Liver (tissue), 9 donors: ENCODE results near the gene PUSL1. TPM values are rescaled to one million over a fixed set of nuclear protein-coding genes. Genes with fewer than 3 reads are reported as not detected.

Source experiments
- DNase-seq: peaks from one replicate; pipeline ENCODE4 v3.0.0-alpha.2; 2017; ENCODE audit warnings: low spot score
- H3K27ac ChIP-seq, 2 donors: one replicate each; pipeline ENCODE4 v1.7.0; 2013; ENCODE audit warnings: inconsistent platforms in 2 of 2, low read length in 2 of 2, control low read depth in 1 of 2, low read depth in 1 of 2, mild to moderate bottlenecking in 1 of 2
- H3K27me3 ChIP-seq, 4 donors: one replicate each; pipeline versions ENCODE4 v1.6.1 to v1.7.0; 2013; ENCODE audit warnings: low read length in 3 of 4, inconsistent platforms in 1 of 4, mild to moderate bottlenecking in 1 of 4, moderate library complexity in 1 of 4; ENCODE audit not compliant: control insufficient read depth in 4 of 4, insufficient read depth in 4 of 4
- H3K36me3 ChIP-seq, 4 donors: one replicate each; pipeline versions ENCODE4 v1.6.1 to v1.7.0; 2013; ENCODE audit warnings: low read length in 3 of 4, mild to moderate bottlenecking in 3 of 4, low read depth in 1 of 4, moderate library complexity in 1 of 4; ENCODE audit not compliant: control insufficient read depth in 4 of 4, insufficient read depth in 3 of 4
- H3K4me1 ChIP-seq, 4 donors: one replicate each; pipeline versions ENCODE4 v1.6.1 to v1.7.0; 2013; ENCODE audit warnings: low read length in 3 of 4, mild to moderate bottlenecking in 3 of 4, moderate library complexity in 1 of 4; ENCODE audit not compliant: control insufficient read depth in 4 of 4, insufficient read depth in 4 of 4
- H3K4me3 ChIP-seq, 3 donors: one replicate each; pipeline versions ENCODE4 v1.6.1 to v1.7.0; 2013; ENCODE audit warnings: low read length in 3 of 3, control low read depth in 1 of 3, low read depth in 1 of 3, mild to moderate bottlenecking in 1 of 3
- H3K9ac ChIP-seq, 2 donors: one replicate each; pipeline ENCODE4 v1.7.0; 2013; ENCODE audit warnings: low read length in 2 of 2, mild to moderate bottlenecking in 2 of 2, moderate library complexity in 2 of 2, control low read depth in 1 of 2, low read depth in 1 of 2
- H3K9me3 ChIP-seq, 4 donors: one replicate each; pipeline versions ENCODE4 v1.6.1 to v1.7.0; 2013; ENCODE audit warnings: low read length in 3 of 4; ENCODE audit not compliant: control insufficient read depth in 4 of 4
- ATF3 ChIP-seq: IDR thresholded peaks from 2 replicates; pipeline ENCODE4 v1.6.1; 2016; ENCODE audit warnings: antibody characterized with exemption
- CTCF ChIP-seq: fragments of 150-350 bp; IDR thresholded peaks from 2 replicates; pipeline ENCODE4 v1.5.1; 2017; ENCODE audit warnings: improper control_type of control experiment, low read depth, low read length; ENCODE audit not compliant: missing input control
- EGR1 ChIP-seq, 2 donors: IDR thresholded peaks; 2 replicates each; pipeline ENCODE4 v1.6.1; 2016 to 2018; ENCODE audit warnings: antibody characterized with exemption in 2 of 2, low read depth in 2 of 2
- FOXA1 ChIP-seq: IDR thresholded peaks from 2 replicates; pipeline ENCODE4 v1.6.1; 2016; ENCODE audit warnings: antibody characterized with exemption
- FOXA2 ChIP-seq: IDR thresholded peaks from 2 replicates; pipeline ENCODE4 v1.6.1; 2016; ENCODE audit warnings: antibody characterized with exemption
- GABPA ChIP-seq, 2 donors: IDR thresholded peaks in 1 of 2; conservative IDR thresholded peaks in 1 of 2; 2 replicates each; pipeline ENCODE4 v1.6.1; 2016; ENCODE audit warnings: antibody characterized with exemption in 2 of 2, mild to moderate bottlenecking in 1 of 2, moderate library complexity in 1 of 2
- HNF4A ChIP-seq, 2 donors: conservative IDR thresholded peaks; 2 replicates each; pipeline ENCODE4 v1.6.1; 2016; ENCODE audit warnings: antibody characterized with exemption in 2 of 2, mild to moderate bottlenecking in 2 of 2
- HNF4G ChIP-seq: IDR thresholded peaks from 2 replicates; pipeline ENCODE4 v1.6.1; 2016; ENCODE audit warnings: antibody characterized with exemption
- JUND ChIP-seq, 2 donors: IDR thresholded peaks; 2 replicates each; pipeline ENCODE4 v1.6.1; 2016; ENCODE audit warnings: antibody characterized with exemption in 2 of 2
- MAX ChIP-seq: IDR thresholded peaks from 2 replicates; pipeline ENCODE4 v1.6.1; 2016; ENCODE audit warnings: antibody characterized with exemption
- NR2F2 ChIP-seq: IDR thresholded peaks from 2 replicates; pipeline ENCODE4 v1.6.1; 2016; ENCODE audit warnings: antibody characterized with exemption
- RAD21 ChIP-seq, 2 donors: IDR thresholded peaks; 2 replicates each; pipeline ENCODE4 v1.6.1; 2016; ENCODE audit warnings: antibody characterized with exemption in 2 of 2, mild to moderate bottlenecking in 2 of 2
- REST ChIP-seq: IDR thresholded peaks from 2 replicates; pipeline ENCODE4 v1.6.1; 2016; ENCODE audit warnings: antibody characterized with exemption, mild to moderate bottlenecking
- RXRA ChIP-seq, 2 donors: IDR thresholded peaks; 2 replicates each; pipeline ENCODE4 v1.6.1; 2017 to 2018; ENCODE audit warnings: antibody characterized with exemption in 2 of 2, mild to moderate bottlenecking in 1 of 2
- SP1 ChIP-seq: IDR thresholded peaks from 2 replicates; pipeline ENCODE4 v1.6.1; 2018; ENCODE audit warnings: antibody characterized with exemption, mild to moderate bottlenecking
- TAF1 ChIP-seq: conservative IDR thresholded peaks from 2 replicates; pipeline ENCODE4 v1.6.1; 2016; ENCODE audit warnings: antibody characterized with exemption, mild to moderate bottlenecking
- YY1 ChIP-seq: IDR thresholded peaks from 2 replicates; pipeline ENCODE4 v1.6.1; 2016; ENCODE audit warnings: antibody characterized with exemption, mild to moderate bottlenecking
- ZBTB33 ChIP-seq: IDR thresholded peaks from 2 replicates; pipeline ENCODE4 v1.6.1; 2016; ENCODE audit warnings: antibody characterized with exemption
- WGBS: extraction: QIAGEN DNeasy Blood & Tissue Kit; methylation state at CpG from one replicate; pipeline ENCODE4 v1.1.7; 2013; 5-methylcytosine and 5-hydroxymethylcytosine counted together
- polyA plus RNA-seq, 2 donors: library from polyadenylated mRNA; stranded (reverse) in 1 of 2; unstranded in 1 of 2; fragments of 200-250 nt in 1 of 2; fragments of >200 nt in 1 of 2; fragmentation: Nextera tagmentation in 1 of 2; extraction: Ambion mirVana in 1 of 2; gene quantifications; one replicate each; pipeline versions ENCODE4 v1.2.1 to v1.2.3, GENCODE V29; 2013 to 2015
- total RNA-seq, 2 donors: library from RNA; depleted of rRNA; stranded (reverse); fragments of >200 nt; gene quantifications; one replicate each; pipeline ENCODE4 v1.2.3, GENCODE V29; 2014
- donor health status: healthy.
- donor health status: healthy.
- donor health status: healthy.
- donor health status: healthy.
- donor health status: healthy.

Gene PUSL1
- total and polyA plus RNA-seq, 4 donors: 9.3 to 14.9 (median 10.3) TPM

- Histone ChIP-seq H3K9me3 (no peaks in the 10 kb centered on the region), H3K36me3 (peaks cover 0 to 22% (median 7%) of the 10 kb centered on the region in 4 donors), H3K9ac (no peak overlapping the region), H3K4me1 (peaks cover 6 to 22% (median 15%) of the 10 kb centered on the region in 4 donors), H3K27ac (no peak overlapping the region), H3K4me3 (no peak overlapping the region), H3K27me3 (no peaks in the 10 kb centered on the region)
- TF ChIP-seq GABPA (IDR thresholded peaks at IDR 0.05 in 1 of 2, conservative IDR thresholded peaks at IDR 0.05 in 1 of 2) (no peak), SP1 (no peak), ZBTB33 (no peak), RXRA (IDR thresholded peaks at IDR 0.05) (no peak), EGR1 (IDR thresholded peaks at IDR 0.05; ENCODE audit: low read depth in 2 of 2) (no peak), YY1 (no peak), HNF4A (conservative IDR thresholded peaks at IDR 0.05) (no peak), MAX (no peak), CTCF (no peak), RAD21 (IDR thresholded peaks at IDR 0.05) (no peak), TAF1 (no peak), HNF4G (no peak), ATF3 (no peak), REST (no peak), FOXA2 (no peak)
- no peak for DNase-seq
- WGBS: 77% methylated on average over 11 of the region's 11 CpGs
These were observed 26.4 kb downstream of the PUSL1 start for GRCh38 chr1:1334835-1335234.

- H3K9ac ChIP-seq: no peak overlapping the region
- no peak for DNase-seq
- no peak for TF ChIP-seq HNF4G
- no peak for TF ChIP-seq CTCF
- TF ChIP-seq RXRA (IDR thresholded peaks at IDR 0.05): no peak
- no peak for TF ChIP-seq SP1
- no peak for TF ChIP-seq FOXA1
- no peak for TF ChIP-seq JUND (IDR thresholded peaks at IDR 0.05)
- no peak for TF ChIP-seq NR2F2
- no peak for TF ChIP-seq GABPA (IDR thresholded peaks at IDR 0.05 in 1 of 2, conservative IDR thresholded peaks at IDR 0.05 in 1 of 2)
- no peak for TF ChIP-seq FOXA2
- TF ChIP-seq ATF3: no peak
- TF ChIP-seq ZBTB33: no peak
- H3K4me3 ChIP-seq: no peak overlapping the region
- H3K4me1 ChIP-seq: peaks cover 6 to 21% (median 14%) of the 10 kb centered on the region in 4 donors
- H3K27me3 ChIP-seq: no peaks in the 10 kb centered on the region
- H3K36me3 ChIP-seq: peaks cover 0 to 22% (median 9%) of the 10 kb centered on the region in 4 donors
- 84% methylated on average over 16 of the region's 16 CpGs for WGBS
- H3K27ac ChIP-seq: no peak overlapping the region
- no peaks in the 10 kb centered on the region for H3K9me3 ChIP-seq
These were observed 26.9 kb downstream of the PUSL1 start for GRCh38 chr1:1335283-1335682.
